Measurements from ENCODE around the gene PA2G4.

GRCh38 chr12:56102683-56103065 lies 1.7 kb upstream of the PA2G4 start:
- no peak for TF ChIP-seq POLR2A (IDR thresholded peaks at IDR 0.05)
- TF ChIP-seq POLR2AphosphoS5 (IDR thresholded peaks at IDR 0.05): no peak
